Activated CD4-positive, alpha-beta T cell treated with anti-CD3 and anti-CD28 coated beads, Interleukin-2, amount 10 ng/mL, durations not matched to agents 7 days and 5 days (primary cell): ENCODE measurements around the gene UBE2G2. TPM values are rescaled to one million over a fixed set of nuclear protein-coding genes. Genes with fewer than 3 reads are reported as not detected.

Experiments used
- CTCF ChIA-PET: fragments of 350-600 bp; sonication (Branson Sonifier 250); formaldehyde crosslinking; loops from one replicate; lab custom pipeline; 2021; ENCODE audit warnings: antibody characterized with exemption; lab: Charles Lee
- POLR2A ChIA-PET: fragments of 350-600 bp; sonication (Branson Sonifier 250); formaldehyde crosslinking; loops from one replicate; lab custom pipeline; 2021; ENCODE audit warnings: antibody characterized with exemption; lab: Charles Lee
- DNase-seq: peaks from one replicate; pipeline ENCODE4 v3.0.0-alpha.2; 2020
- H3K27ac Mint-ChIP-seq: one replicate; pipeline ENCODE4 v1.8.0; 2021; ENCODE audit warnings: mild to moderate bottlenecking, moderate library complexity, mixed read lengths
- H3K27me3 Mint-ChIP-seq: one replicate; pipeline ENCODE4 v1.8.0; 2021; ENCODE audit warnings: mixed read lengths
- H3K36me3 Mint-ChIP-seq: one replicate; pipeline ENCODE4 v1.8.0; 2021; ENCODE audit warnings: low read depth, mixed read lengths
- H3K4me1 Mint-ChIP-seq: one replicate; pipeline ENCODE4 v1.8.0; 2021; ENCODE audit warnings: mixed read lengths
- H3K4me3 Mint-ChIP-seq: one replicate; pipeline ENCODE4 v1.8.0; 2021; ENCODE audit warnings: mild to moderate bottlenecking, moderate library complexity, mixed read lengths
- H3K9me3 Mint-ChIP-seq: one replicate; pipeline ENCODE4 v1.8.0; 2021; ENCODE audit warnings: mixed read lengths
- total RNA-seq, 2 experiments: library from RNA; stranded (reverse); gene quantifications; one replicate each; pipeline ENCODE4 v1.2.3, GENCODE V29; 2021

Gene UBE2G2
- total RNA-seq, 2 experiments from 2014 or later: 95.8 to 103 TPM

DNA sequence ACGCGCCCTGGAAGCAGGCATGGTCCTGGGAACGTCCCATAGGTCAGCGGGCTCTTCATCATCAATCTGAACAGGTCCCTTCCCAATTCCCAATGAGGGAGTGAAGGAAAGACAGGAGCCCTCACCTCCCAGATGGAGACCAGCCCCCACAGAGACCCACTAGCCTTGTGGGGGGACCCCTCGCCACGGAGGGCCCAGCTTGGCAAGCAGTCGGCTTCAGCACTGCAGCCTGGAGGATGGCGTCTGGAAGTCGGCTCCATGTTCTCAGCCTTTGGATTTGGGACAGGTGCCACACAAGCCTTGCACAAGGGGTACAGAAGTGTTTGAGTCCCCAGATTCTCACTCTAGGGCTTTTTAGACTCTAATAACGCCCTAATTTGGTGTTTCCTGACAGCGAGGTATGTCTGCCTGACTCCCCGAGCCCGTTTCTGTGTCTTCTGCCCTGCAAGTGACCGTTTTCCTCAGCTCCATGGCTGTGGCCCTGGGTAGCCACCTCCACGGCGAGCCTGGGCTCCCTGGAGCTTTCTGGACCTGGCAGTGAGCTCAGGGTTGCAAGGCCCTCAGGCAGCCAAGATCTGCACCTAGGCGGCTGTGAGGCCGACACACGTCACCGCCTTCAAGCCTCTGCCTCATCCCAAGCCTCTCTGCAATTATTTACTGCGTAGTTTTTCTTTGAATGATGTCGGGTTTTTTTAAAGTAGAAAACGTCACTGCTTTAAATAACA lies 41.3 kb upstream of the UBE2G2 start:
- no peaks in the 10 kb centered on the region for H3K36me3 Mint-ChIP-seq
- ChIA-PET POLR2A (no interaction called here), CTCF (no interaction called here)
- peaks cover 3% of the 10 kb centered on the region for H3K27me3 Mint-ChIP-seq
- DNase-seq: no peak
- H3K9me3 Mint-ChIP-seq: no peaks in the 10 kb centered on the region
- H3K27ac Mint-ChIP-seq: peak overlapping the region; percentile 42
- H3K4me3 Mint-ChIP-seq: no peak overlapping the region
- peaks cover 19% of the 10 kb centered on the region for H3K4me1 Mint-ChIP-seq

GRCh38 chr21:44842087-44842486 lies 40.5 kb upstream of the UBE2G2 start:
- Mint-ChIP-seq H3K27ac (no peak overlapping the region), H3K9me3 (no peaks in the 10 kb centered on the region), H3K27me3 (peaks cover 3% of the 10 kb centered on the region), H3K4me3 (no peak overlapping the region), H3K36me3 (no peaks in the 10 kb centered on the region), H3K4me1 (peaks cover 17% of the 10 kb centered on the region)
- ChIA-PET CTCF (no interaction called here), POLR2A (no interaction called here)
- no peak for DNase-seq

GRCh38 chr21:44840771-44841170 lies 39.2 kb upstream of the UBE2G2 start:
- POLR2A ChIA-PET: no interaction called here

GRCh38 chr21:44838951-44839350 lies 37.3 kb upstream of the UBE2G2 start:
- Mint-ChIP-seq H3K36me3 (no peaks in the 10 kb centered on the region), H3K4me1 (no peaks in the 10 kb centered on the region), H3K4me3 (no peak overlapping the region), H3K27me3 (peaks cover 3% of the 10 kb centered on the region), H3K9me3 (no peaks in the 10 kb centered on the region), H3K27ac (no peak overlapping the region)
- CTCF ChIA-PET: no interaction called here
- POLR2A ChIA-PET: no interaction called here
- DNase-seq: no peak

More at GRCh38 chr21:44840771-44841170, 39.2 kb upstream of the UBE2G2 start:
- Mint-ChIP-seq H3K9me3 (no peaks in the 10 kb centered on the region), H3K4me1 (peaks cover 7% of the 10 kb centered on the region), H3K4me3 (no peak overlapping the region), H3K27me3 (peaks cover 3% of the 10 kb centered on the region), H3K27ac (no peak overlapping the region), H3K36me3 (no peaks in the 10 kb centered on the region)
- no peak for DNase-seq
- CTCF ChIA-PET: interaction anchor here (0.6 kb wide), 1 partner anchor 369 kb away, joined by 3 read pairs; no protein-coding TSS in a partner anchor

- Mint-ChIP-seq H3K9me3 (no peaks in the 10 kb centered on the region), H3K27me3 (peaks cover 3% of the 10 kb centered on the region), H3K4me1 (no peaks in the 10 kb centered on the region), H3K4me3 (no peak overlapping the region), H3K36me3 (no peaks in the 10 kb centered on the region), H3K27ac (no peak overlapping the region)
- DNase-seq: no peak
- POLR2A ChIA-PET: no interaction called here
- CTCF ChIA-PET: no interaction called here
These were observed 36.6 kb upstream of the UBE2G2 start for GRCh38 chr21:44838039-44838895.

- Mint-ChIP-seq H3K27ac (no peak overlapping the region), H3K4me1 (no peaks in the 10 kb centered on the region), H3K9me3 (no peaks in the 10 kb centered on the region), H3K27me3 (peaks cover 3% of the 10 kb centered on the region), H3K4me3 (no peak overlapping the region), H3K36me3 (no peaks in the 10 kb centered on the region)
- DNase-seq: no peak
- ChIA-PET POLR2A (no interaction called here), CTCF (no interaction called here)
These were observed 35.9 kb upstream of the UBE2G2 start for GRCh38 chr21:44837537-44837936.

DNA sequence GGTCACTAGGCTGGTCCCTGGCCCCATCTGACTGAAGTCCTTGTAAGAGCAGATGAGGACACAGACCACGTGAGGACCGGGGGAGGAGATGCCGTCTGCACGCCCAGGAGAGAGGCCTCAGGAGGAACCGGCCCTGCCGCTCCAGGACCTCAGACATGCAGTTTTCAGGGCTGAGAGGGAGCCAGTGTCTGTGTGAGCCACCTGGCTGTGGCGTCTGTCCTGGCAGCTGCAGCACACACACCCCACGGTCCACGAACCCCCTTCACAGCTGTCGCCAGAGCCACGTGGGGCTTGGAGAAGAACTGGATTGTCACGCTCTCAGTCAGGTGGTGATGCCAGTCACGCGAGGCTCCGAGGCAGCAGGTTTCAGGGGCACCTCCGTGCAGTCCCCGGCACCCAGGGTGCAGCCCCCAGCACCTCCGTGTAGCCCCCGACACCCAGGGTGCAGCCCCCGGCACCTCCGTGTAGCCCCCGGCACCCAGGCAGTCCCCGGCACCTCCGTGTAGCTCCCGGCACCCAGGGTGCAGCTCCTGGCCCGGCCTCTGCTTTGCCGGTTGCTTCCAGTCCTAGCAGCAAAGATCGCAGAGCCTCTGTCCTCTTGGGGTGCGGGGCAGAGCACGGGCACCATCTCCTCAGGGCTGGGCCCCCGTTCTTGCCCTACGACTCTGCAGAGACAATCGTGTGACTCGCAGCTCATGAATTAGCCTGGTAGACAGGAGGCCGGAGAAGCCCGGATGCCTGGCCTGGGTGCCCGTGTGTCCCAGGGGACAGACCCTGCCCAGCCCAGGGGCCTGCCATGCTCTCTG lies 35.2 kb upstream of the UBE2G2 start:
- Mint-ChIP-seq H3K27me3 (peaks cover under 1% of the 10 kb centered on the region), H3K27ac (no peak overlapping the region), H3K4me1 (no peaks in the 10 kb centered on the region), H3K36me3 (no peaks in the 10 kb centered on the region), H3K4me3 (no peak overlapping the region), H3K9me3 (no peaks in the 10 kb centered on the region)
- DNase-seq: no peak
- POLR2A ChIA-PET: no interaction called here
- CTCF ChIA-PET: no interaction called here

DNA sequence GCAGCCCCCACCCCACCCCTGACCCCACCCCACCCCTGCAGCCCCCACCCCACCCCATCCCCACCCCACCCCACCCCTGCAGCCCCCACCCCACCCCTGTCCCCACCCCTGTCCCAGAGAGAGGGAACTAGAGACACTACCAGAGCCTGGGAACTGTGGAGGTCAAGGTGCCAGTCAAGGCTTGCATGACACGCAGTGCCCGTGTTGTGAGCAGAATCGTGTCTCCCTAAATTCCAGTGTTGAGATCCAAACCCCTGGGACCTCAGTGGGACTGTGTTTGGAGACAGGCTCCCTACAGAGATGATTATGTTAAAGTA lies 34.7 kb upstream of the UBE2G2 start:
- CTCF ChIA-PET: no interaction called here
- DNase-seq: no peak
- no peaks in the 10 kb centered on the region for H3K9me3 Mint-ChIP-seq
- peaks cover 1% of the 10 kb centered on the region for H3K4me1 Mint-ChIP-seq
- no peaks in the 10 kb centered on the region for H3K36me3 Mint-ChIP-seq
- no peaks in the 10 kb centered on the region for H3K27me3 Mint-ChIP-seq
- no peak overlapping the region for H3K4me3 Mint-ChIP-seq
- H3K27ac Mint-ChIP-seq: no peak overlapping the region
- POLR2A ChIA-PET: no interaction called here

DNA sequence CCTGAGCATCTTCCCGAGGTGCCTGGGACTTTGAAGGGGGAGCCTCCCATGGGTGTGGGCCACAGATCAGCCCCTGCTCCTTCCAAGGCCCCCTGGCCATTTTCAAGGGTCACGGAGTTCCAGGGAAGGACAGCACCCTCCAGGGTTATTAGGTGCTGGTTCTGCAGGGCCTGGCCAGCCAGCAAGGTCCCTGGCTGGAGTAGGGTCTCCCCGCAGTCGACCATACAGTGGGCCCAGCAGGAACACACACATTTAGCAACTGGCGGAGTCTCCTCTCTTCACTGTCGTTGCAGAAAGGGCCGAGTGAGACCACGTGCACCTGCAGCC lies 34.0 kb upstream of the UBE2G2 start:
- H3K9me3 Mint-ChIP-seq: no peaks in the 10 kb centered on the region
- DNase-seq: no peak
- H3K27me3 Mint-ChIP-seq: no peaks in the 10 kb centered on the region
- H3K4me3 Mint-ChIP-seq: no peak overlapping the region
- ChIA-PET POLR2A (no interaction called here), CTCF (no interaction called here)
- no peak overlapping the region for H3K27ac Mint-ChIP-seq
- peaks cover 4% of the 10 kb centered on the region for H3K4me1 Mint-ChIP-seq
- H3K36me3 Mint-ChIP-seq: no peaks in the 10 kb centered on the region

- no peak for DNase-seq
- Mint-ChIP-seq H3K36me3 (no peaks in the 10 kb centered on the region), H3K9me3 (peaks cover 2% of the 10 kb centered on the region), H3K27ac (peak overlapping the region; percentile 13), H3K4me1 (peaks cover 7% of the 10 kb centered on the region), H3K27me3 (no peaks in the 10 kb centered on the region), H3K4me3 (no peak overlapping the region)
- ChIA-PET POLR2A (no interaction called here), CTCF (no interaction called here)
These were observed 33.5 kb upstream of the UBE2G2 start for GRCh38 chr21:44834951-44835646.

GRCh38 chr21:44834231-44834950 lies 32.8 kb upstream of the UBE2G2 start:
- Mint-ChIP-seq H3K4me1 (peaks cover 7% of the 10 kb centered on the region), H3K36me3 (no peaks in the 10 kb centered on the region), H3K9me3 (peaks cover 8% of the 10 kb centered on the region), H3K4me3 (no peak overlapping the region), H3K27me3 (peaks cover 5% of the 10 kb centered on the region), H3K27ac (no peak overlapping the region)
- DNase-seq: no peak
- CTCF ChIA-PET: no interaction called here
- POLR2A ChIA-PET: no interaction called here

GRCh38 chr21:44833663-44834062 lies 32.0 kb upstream of the UBE2G2 start:
- peaks cover 7% of the 10 kb centered on the region for H3K27me3 Mint-ChIP-seq
- CTCF ChIA-PET: no interaction called here

More at GRCh38 chr21:44833663-44834062, 32.0 kb upstream of the UBE2G2 start:
- Mint-ChIP-seq H3K4me3 (no peak overlapping the region), H3K4me1 (peaks cover 7% of the 10 kb centered on the region), H3K27ac (no peak overlapping the region), H3K36me3 (peaks cover 2% of the 10 kb centered on the region), H3K9me3 (peaks cover 14% of the 10 kb centered on the region)
- POLR2A ChIA-PET: no interaction called here
- DNase-seq: no peak
